Activated CD8-positive, alpha-beta memory T cell treated with anti-CD3 and anti-CD28 coated beads, Interleukin-2, amount 50 U/mL, for 1 hour (primary cell): ENCODE measurements around the gene EIF5A2.

Experiments
- DNase-seq: peaks from one replicate; pipeline ENCODE4 v3.0.0-alpha.2; 2020; ENCODE audit errors: extremely low read depth

EIF5A2 gene

GRCh38 chr3:170852324-170852723 is 56.1 kb downstream of the EIF5A2 start:
- no peak for DNase-seq

GRCh38 chr3:170848292-170848917 is 60.0 kb downstream of the EIF5A2 start:
- DNase-seq = no peak

- DNase-seq = no peak
Measured at GRCh38 chr3:170844377-170844776, 64.1 kb downstream of the EIF5A2 start.

GRCh38 chr3:170840291-170840859 is 68.1 kb downstream of the EIF5A2 start:
- DNase-seq = no peak

- DNase-seq = no peak
Measured at GRCh38 chr3:170839518-170840100, 68.8 kb downstream of the EIF5A2 start.
